HepG2 (cell line): ENCODE data around the gene A3GALT2. TPM values are rescaled to one million over a fixed set of nuclear protein-coding genes. Genes with fewer than 3 reads are reported as not detected.

Experiments used
- MEF2D ChIP-seq: sonication (generic); formaldehyde crosslinking; IDR thresholded peaks from 2 replicates; pipeline ENCODE4 v1.5.1; 2020; ENCODE audit warnings: mild to moderate bottlenecking, missing genetic modification reagents
- MTF2 ChIP-seq: sonication (generic); formaldehyde crosslinking; IDR thresholded peaks from 2 replicates; pipeline ENCODE4 v1.5.0; 2020; ENCODE audit warnings: missing genetic modification reagents, borderline replicate concordance
- NONO ChIP-seq, 2 experiments: fragments of 450-650 bp in 1 of 2; sonication (generic) in 1 of 2; formaldehyde crosslinking in 1 of 2; IDR thresholded peaks in 1 of 2; conservative IDR thresholded peaks in 1 of 2; 2 replicates each; pipeline versions ENCODE4 v1.6.1 to v1.8.0; 2017 to 2022; ENCODE audit warnings: mild to moderate bottlenecking in 1 of 2, missing genetic modification reagents in 1 of 2, moderate library complexity in 1 of 2
- SMAD3 ChIP-seq: sonication (generic); formaldehyde crosslinking; IDR thresholded peaks from 2 replicates; pipeline ENCODE4 v1.4.0; 2020; ENCODE audit warnings: missing genetic modification reagents
- TBL1XR1 ChIP-seq: fragments of 150-350 bp; IDR thresholded peaks from 2 replicates; pipeline ENCODE4 v1.6.1; 2014; ENCODE audit warnings: borderline replicate concordance, low read length; ENCODE audit not compliant: partially characterized antibody
- ZNF234 ChIP-seq: sonication (generic); formaldehyde crosslinking; conservative IDR thresholded peaks from 2 replicates; pipeline ENCODE4 v1.5.1; 2020; ENCODE audit warnings: mild to moderate bottlenecking, missing genetic modification reagents
- ZNF484 ChIP-seq: sonication (generic); formaldehyde crosslinking; IDR thresholded peaks from 2 replicates; pipeline ENCODE4 v1.5.1; 2020; ENCODE audit warnings: mild to moderate bottlenecking, low read depth, missing genetic modification reagents, borderline replicate concordance
- ZNF496 ChIP-seq: sonication (generic); formaldehyde crosslinking; IDR thresholded peaks from 2 replicates; pipeline ENCODE4 v1.8.1; 2023; ENCODE audit warnings: mild to moderate bottlenecking, moderate library complexity, missing genetic modification reagents; ENCODE audit not compliant: insufficient replicate concordance
- ZNF607 ChIP-seq: sonication (generic); formaldehyde crosslinking; IDR thresholded peaks from 2 replicates; pipeline ENCODE4 v1.5.1; 2020; ENCODE audit warnings: missing genetic modification reagents, mild to moderate bottlenecking, borderline replicate concordance
- ZNF841 ChIP-seq: sonication (generic); formaldehyde crosslinking; IDR thresholded peaks from 2 replicates; pipeline ENCODE4 v1.8.1; 2023; ENCODE audit warnings: missing genetic modification reagents, borderline replicate concordance
- polyA plus RNA-seq, 8 experiments: library from polyadenylated mRNA; depleted of rRNA in 3 of 8; stranded (reverse) in 7 of 8; unstranded in 1 of 8; fragments of >200 nt; fragmentation: Illumina TruSeq in 4 of 8; extraction: Trizol in 4 of 8; gene quantifications; 2 replicates each; pipeline versions ENCODE4 v1.2.1 to v1.2.3, GENCODE V29; 2011 to 2016; ENCODE audit warnings: low read depth in 4 of 8, missing spikeins in 1 of 8, mixed read lengths in 1 of 8; ENCODE audit not compliant: insufficient read depth in 1 of 8
- total RNA-seq, 5 experiments: library from RNA; depleted of rRNA; stranded (reverse); fragments of >200 nt; fragmentation: Illumina TruSeq; extraction: Trizol; gene quantifications; 2 replicates each; pipeline ENCODE4 v1.2.3, GENCODE V29; 2016; ENCODE audit warnings: low read depth in 1 of 5
- TF ChIP-seq, protein P1 (sequence below): sonication (generic); formaldehyde crosslinking; IDR thresholded peaks from 2 replicates; pipeline ENCODE4 v1.4.0; 2020; ENCODE audit warnings: low read depth, missing genetic modification reagents
- TF ChIP-seq, protein P2 (sequence below): sonication (generic); formaldehyde crosslinking; IDR thresholded peaks from 2 replicates; pipeline ENCODE4 v1.4.0; 2020; ENCODE audit warnings: mild to moderate bottlenecking, missing genetic modification reagents, borderline replicate concordance
- TF ChIP-seq, protein P3 (sequence below): sonication (generic); formaldehyde crosslinking; IDR thresholded peaks from 2 replicates; pipeline ENCODE4 v1.4.0; 2020; ENCODE audit warnings: missing genetic modification reagents
- TF ChIP-seq, protein P4 (sequence below): sonication (generic); formaldehyde crosslinking; IDR thresholded peaks from 2 replicates; pipeline ENCODE4 v1.4.0; 2020; ENCODE audit warnings: missing genetic modification reagents

Gene A3GALT2
- total and polyA plus RNA-seq, 2 of the 13 experiments (the other 11 are each of a cell fraction or from before 2014, with no cell fraction given), result not detected

DNA sequence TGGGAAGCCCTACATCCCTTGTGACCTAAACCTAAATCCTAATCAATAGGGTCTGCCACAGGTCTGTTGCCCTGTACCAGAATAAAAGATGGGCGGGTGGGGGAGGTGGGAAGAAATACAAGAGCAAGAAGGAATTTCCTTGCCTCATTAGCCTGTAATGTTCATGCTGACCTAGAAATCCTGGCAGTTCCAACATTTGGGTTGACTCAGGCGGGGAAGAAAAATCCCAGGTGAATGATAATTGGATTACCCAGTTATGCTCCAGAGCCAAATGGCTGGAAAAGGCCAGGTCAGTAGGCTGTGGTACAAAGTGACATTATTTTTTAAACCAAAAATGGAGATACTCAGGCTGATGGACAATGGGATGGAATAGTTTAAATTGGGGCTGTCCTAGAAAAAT, 27.3 kb upstream of the A3GALT2 start (continued):
- TF ChIP-seq, protein P1, sequence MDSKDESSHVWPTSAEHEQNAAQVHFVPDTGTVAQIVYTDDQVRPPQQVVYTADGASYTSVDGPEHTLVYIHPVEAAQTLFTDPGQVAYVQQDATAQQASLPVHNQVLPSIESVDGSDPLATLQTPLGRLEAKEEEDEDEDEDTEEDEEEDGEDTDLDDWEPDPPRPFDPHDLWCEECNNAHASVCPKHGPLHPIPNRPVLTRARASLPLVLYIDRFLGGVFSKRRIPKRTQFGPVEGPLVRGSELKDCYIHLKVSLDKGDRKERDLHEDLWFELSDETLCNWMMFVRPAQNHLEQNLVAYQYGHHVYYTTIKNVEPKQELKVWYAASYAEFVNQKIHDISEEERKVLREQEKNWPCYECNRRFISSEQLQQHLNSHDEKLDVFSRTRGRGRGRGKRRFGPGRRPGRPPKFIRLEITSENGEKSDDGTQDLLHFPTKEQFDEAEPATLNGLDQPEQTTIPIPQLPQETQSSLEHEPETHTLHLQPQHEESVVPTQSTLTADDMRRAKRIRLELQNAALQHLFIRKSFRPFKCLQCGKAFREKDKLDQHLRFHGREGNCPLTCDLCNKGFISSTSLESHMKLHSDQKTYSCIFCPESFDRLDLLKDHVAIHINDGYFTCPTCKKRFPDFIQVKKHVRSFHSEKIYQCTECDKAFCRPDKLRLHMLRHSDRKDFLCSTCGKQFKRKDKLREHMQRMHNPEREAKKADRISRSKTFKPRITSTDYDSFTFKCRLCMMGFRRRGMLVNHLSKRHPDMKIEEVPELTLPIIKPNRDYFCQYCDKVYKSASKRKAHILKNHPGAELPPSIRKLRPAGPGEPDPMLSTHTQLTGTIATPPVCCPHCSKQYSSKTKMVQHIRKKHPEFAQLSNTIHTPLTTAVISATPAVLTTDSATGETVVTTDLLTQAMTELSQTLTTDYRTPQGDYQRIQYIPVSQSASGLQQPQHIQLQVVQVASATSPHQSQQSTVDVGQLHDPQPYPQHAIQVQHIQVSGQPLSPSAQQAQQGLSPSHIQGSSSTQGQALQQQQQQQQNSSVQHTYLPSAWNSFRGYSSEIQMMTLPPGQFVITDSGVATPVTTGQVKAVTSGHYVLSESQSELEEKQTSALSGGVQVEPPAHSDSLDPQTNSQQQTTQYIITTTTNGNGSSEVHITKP, result no peak
- TF ChIP-seq, protein P2, sequence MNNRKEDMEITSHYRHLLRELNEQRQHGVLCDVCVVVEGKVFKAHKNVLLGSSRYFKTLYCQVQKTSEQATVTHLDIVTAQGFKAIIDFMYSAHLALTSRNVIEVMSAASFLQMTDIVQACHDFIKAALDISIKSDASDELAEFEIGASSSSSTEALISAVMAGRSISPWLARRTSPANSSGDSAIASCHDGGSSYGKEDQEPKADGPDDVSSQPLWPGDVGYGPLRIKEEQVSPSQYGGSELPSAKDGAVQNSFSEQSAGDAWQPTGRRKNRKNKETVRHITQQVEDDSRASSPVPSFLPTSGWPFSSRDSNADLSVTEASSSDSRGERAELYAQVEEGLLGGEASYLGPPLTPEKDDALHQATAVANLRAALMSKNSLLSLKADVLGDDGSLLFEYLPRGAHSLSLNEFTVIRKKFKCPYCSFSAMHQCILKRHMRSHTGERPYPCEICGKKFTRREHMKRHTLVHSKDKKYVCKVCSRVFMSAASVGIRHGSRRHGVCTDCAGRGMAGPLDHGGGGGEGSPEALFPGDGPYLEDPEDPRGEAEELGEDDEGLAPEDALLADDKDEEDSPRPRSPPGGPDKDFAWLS (CRISPR knock-in tag), result no peak
- TF ChIP-seq ZNF484 (no peak), NONO (IDR thresholded peaks at IDR 0.05) (no peak), NONO (CRISPR knock-in tag; conservative IDR thresholded peaks at IDR 0.05) (no peak), ZNF496 (no peak), MTF2 (CRISPR knock-in tag) (no peak), TBL1XR1 (no peak), ZNF841 (CRISPR knock-in tag) (no peak), ZNF607 (no peak), ZNF234 (no peak), MEF2D (CRISPR knock-in tag) (0 out of 2 replicates have a peak, but pooled peaks have one; percentile 37), SMAD3 (CRISPR knock-in tag) (no peak)
- TF ChIP-seq, protein P3, sequence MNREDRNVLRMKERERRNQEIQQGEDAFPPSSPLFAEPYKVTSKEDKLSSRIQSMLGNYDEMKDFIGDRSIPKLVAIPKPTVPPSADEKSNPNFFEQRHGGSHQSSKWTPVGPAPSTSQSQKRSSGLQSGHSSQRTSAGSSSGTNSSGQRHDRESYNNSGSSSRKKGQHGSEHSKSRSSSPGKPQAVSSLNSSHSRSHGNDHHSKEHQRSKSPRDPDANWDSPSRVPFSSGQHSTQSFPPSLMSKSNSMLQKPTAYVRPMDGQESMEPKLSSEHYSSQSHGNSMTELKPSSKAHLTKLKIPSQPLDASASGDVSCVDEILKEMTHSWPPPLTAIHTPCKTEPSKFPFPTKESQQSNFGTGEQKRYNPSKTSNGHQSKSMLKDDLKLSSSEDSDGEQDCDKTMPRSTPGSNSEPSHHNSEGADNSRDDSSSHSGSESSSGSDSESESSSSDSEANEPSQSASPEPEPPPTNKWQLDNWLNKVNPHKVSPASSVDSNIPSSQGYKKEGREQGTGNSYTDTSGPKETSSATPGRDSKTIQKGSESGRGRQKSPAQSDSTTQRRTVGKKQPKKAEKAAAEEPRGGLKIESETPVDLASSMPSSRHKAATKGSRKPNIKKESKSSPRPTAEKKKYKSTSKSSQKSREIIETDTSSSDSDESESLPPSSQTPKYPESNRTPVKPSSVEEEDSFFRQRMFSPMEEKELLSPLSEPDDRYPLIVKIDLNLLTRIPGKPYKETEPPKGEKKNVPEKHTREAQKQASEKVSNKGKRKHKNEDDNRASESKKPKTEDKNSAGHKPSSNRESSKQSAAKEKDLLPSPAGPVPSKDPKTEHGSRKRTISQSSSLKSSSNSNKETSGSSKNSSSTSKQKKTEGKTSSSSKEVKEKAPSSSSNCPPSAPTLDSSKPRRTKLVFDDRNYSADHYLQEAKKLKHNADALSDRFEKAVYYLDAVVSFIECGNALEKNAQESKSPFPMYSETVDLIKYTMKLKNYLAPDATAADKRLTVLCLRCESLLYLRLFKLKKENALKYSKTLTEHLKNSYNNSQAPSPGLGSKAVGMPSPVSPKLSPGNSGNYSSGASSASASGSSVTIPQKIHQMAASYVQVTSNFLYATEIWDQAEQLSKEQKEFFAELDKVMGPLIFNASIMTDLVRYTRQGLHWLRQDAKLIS (CRISPR knock-in tag), result no peak
- TF ChIP-seq, protein P4, sequence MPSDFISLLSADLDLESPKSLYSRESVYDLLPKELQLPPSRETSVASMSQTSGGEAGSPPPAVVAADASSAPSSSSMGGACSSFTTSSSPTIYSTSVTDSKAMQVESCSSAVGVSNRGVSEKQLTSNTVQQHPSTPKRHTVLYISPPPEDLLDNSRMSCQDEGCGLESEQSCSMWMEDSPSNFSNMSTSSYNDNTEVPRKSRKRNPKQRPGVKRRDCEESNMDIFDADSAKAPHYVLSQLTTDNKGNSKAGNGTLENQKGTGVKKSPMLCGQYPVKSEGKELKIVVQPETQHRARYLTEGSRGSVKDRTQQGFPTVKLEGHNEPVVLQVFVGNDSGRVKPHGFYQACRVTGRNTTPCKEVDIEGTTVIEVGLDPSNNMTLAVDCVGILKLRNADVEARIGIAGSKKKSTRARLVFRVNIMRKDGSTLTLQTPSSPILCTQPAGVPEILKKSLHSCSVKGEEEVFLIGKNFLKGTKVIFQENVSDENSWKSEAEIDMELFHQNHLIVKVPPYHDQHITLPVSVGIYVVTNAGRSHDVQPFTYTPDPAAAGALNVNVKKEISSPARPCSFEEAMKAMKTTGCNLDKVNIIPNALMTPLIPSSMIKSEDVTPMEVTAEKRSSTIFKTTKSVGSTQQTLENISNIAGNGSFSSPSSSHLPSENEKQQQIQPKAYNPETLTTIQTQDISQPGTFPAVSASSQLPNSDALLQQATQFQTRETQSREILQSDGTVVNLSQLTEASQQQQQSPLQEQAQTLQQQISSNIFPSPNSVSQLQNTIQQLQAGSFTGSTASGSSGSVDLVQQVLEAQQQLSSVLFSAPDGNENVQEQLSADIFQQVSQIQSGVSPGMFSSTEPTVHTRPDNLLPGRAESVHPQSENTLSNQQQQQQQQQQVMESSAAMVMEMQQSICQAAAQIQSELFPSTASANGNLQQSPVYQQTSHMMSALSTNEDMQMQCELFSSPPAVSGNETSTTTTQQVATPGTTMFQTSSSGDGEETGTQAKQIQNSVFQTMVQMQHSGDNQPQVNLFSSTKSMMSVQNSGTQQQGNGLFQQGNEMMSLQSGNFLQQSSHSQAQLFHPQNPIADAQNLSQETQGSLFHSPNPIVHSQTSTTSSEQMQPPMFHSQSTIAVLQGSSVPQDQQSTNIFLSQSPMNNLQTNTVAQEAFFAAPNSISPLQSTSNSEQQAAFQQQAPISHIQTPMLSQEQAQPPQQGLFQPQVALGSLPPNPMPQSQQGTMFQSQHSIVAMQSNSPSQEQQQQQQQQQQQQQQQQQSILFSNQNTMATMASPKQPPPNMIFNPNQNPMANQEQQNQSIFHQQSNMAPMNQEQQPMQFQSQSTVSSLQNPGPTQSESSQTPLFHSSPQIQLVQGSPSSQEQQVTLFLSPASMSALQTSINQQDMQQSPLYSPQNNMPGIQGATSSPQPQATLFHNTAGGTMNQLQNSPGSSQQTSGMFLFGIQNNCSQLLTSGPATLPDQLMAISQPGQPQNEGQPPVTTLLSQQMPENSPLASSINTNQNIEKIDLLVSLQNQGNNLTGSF, result no peak
